ENCODE measurements around the gene SEC23IP.
"Not testable (repeated sequence)": the region's sequence is repeated elsewhere in the genome, so short reads cannot be mapped to it uniquely, and the experiment has no call there.

SEC23IP gene

DNA sequence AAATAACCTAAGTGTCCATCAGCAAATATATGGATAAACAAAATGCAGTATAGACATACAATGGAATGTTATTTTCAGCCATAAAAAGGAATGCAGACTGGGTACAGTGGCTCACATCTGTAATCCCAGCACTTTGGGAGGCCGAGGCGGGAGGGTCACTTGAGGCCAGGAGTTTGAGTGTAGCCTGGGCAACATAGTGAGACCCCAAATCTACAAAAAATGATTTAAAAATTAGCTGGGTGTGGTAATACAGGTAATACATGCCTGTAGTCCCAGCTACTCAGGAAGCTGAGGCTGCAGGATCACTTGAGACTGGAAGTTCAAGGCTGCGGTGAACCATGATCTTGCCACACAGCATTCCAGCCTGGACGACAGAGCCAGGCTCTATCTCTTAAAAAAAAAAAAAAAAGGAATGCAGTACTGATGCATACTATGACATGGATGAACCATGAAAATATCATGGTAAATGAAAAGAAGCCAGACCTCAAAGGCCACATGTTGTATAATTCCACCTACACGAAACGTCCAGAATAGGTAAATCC lies 26.8 kb upstream of the SEC23IP start:
- DNase-seq (ENCODE audit: low spot score), result no peak
- in situ Hi-C loops (cut with MboI; ENCODE audit: low sequenced_read_pairs, unreplicated experiment), result no loop called here
- TF ChIP-seq, protein P1, sequence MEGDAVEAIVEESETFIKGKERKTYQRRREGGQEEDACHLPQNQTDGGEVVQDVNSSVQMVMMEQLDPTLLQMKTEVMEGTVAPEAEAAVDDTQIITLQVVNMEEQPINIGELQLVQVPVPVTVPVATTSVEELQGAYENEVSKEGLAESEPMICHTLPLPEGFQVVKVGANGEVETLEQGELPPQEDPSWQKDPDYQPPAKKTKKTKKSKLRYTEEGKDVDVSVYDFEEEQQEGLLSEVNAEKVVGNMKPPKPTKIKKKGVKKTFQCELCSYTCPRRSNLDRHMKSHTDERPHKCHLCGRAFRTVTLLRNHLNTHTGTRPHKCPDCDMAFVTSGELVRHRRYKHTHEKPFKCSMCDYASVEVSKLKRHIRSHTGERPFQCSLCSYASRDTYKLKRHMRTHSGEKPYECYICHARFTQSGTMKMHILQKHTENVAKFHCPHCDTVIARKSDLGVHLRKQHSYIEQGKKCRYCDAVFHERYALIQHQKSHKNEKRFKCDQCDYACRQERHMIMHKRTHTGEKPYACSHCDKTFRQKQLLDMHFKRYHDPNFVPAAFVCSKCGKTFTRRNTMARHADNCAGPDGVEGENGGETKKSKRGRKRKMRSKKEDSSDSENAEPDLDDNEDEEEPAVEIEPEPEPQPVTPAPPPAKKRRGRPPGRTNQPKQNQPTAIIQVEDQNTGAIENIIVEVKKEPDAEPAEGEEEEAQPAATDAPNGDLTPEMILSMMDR (IDR thresholded peaks at IDR 0.05; ENCODE audit: borderline replicate concordance, control extremely low read depth, extremely low read depth, insufficient read depth, missing control alignments), result no peak

DNA sequence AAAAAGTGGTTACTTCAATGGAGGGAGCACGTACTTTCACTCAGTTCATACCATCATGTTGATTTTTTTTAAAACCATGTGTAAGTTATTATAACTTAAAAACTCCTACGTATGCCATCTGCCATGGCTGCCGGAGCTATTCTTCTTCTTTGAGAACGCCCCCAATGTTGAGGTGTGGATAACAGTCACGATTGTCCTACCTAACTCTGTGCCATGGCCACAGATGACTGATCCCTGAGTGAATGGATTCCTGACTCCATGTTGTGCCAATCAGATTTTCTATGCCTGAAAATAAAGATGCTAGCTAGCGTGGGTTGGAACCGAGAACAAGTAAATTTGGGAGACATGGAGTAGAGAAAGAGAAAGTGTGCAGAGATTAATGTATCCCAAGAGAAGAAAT lies 25.2 kb upstream of the SEC23IP start:
- TF ChIP-seq, protein P1 (IDR thresholded peaks at IDR 0.05; ENCODE audit: borderline replicate concordance, control extremely low read depth, extremely low read depth, insufficient read depth, missing control alignments), result no peak
- no peak for DNase-seq (ENCODE audit: low spot score)
- in situ Hi-C loops (cut with MboI; ENCODE audit: low sequenced_read_pairs, unreplicated experiment), result no loop called here

DNA sequence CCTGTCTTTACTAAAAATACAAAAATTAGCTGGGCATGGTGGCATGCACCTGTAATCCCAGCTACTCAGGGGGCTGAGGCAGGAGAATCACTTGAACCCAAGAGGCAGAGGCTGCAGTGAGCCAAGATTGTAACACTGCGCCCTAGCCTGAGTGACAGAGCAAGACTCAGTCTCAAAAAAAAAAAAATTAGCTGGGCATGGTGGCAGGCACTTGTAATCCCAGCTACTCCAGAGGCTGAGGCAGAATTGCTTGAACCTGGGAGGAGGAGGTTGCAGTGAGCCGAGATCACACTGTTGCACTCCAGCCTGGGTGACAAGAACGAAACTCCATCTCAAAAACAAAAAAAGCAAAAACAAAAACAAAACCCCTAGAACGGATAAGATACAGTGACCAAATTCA lies 23.1 kb upstream of the SEC23IP start:
- in situ Hi-C loops (cut with MboI; ENCODE audit: low sequenced_read_pairs, unreplicated experiment); DNase-seq (ENCODE audit: low spot score): not testable (repeated sequence)

DNA sequence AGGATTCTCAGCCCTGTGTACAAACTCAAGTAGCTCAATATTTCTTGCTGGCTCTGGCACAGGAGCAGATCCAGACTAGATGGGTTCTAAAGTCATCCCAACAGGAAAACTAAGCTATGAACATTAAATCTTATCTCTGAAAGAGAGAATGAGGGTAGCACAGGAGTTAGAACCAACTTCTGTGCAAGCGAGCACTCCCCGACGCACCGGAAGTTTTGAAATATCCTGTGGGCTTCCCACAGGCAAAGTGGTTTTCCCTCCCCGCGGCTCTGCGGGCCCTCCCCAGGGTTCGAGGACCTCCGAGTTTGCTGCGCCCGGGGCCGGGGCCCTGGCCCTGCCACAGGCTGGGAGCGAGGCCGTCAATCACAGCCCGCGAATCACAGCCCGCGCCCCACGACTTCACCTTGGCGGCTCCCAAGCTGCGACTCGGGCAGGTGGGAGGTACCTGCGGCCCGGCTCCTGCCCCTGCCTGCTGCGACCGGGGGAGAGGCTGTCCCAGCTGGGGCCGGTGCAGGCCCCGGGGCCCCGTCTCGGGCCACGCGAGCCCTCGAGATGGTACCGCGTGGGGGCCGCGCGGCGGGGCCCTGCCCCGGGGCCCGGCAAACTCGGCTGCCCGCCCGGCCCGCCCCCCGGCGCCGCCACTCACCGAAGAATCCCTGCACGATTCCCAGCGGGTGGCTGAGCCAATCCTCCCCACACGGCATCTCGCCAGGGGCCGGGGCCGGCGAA lies 20.5 kb upstream of the SEC23IP start:
- peak; percentile 70 for DNase-seq (ENCODE audit: low spot score)
- in situ Hi-C loops (cut with MboI; ENCODE audit: low sequenced_read_pairs, unreplicated experiment), result no loop called here
- TF ChIP-seq, protein P1 (IDR thresholded peaks at IDR 0.05; ENCODE audit: borderline replicate concordance, control extremely low read depth, extremely low read depth, insufficient read depth, missing control alignments), result no peak

DNA sequence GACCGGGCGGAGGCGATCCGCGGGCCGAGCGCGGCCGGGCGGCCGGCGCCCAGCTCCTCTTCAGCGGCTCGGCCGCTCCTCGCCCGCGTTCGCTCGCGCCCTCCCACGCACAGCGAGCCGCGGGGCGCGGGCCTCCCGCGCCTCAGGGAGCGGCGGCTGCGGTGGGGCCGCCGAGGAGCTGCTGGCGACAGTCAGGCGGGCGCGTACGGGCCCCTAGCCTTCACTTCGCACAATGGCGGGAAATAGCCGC lies 20.0 kb upstream of the SEC23IP start, which contains the start of gene MCMBP:
MCMBP (minus strand) TSS at position 234 of the 250 bp plus-strand sequence. CDS start 259 bp downstream, outside the sequence.
- TF ChIP-seq, protein P1 (IDR thresholded peaks at IDR 0.05; ENCODE audit: borderline replicate concordance, control extremely low read depth, extremely low read depth, insufficient read depth, missing control alignments), result no peak
- no peak for DNase-seq (ENCODE audit: low spot score)
- in situ Hi-C loops (cut with MboI; ENCODE audit: low sequenced_read_pairs, unreplicated experiment), result no loop called here

DNA sequence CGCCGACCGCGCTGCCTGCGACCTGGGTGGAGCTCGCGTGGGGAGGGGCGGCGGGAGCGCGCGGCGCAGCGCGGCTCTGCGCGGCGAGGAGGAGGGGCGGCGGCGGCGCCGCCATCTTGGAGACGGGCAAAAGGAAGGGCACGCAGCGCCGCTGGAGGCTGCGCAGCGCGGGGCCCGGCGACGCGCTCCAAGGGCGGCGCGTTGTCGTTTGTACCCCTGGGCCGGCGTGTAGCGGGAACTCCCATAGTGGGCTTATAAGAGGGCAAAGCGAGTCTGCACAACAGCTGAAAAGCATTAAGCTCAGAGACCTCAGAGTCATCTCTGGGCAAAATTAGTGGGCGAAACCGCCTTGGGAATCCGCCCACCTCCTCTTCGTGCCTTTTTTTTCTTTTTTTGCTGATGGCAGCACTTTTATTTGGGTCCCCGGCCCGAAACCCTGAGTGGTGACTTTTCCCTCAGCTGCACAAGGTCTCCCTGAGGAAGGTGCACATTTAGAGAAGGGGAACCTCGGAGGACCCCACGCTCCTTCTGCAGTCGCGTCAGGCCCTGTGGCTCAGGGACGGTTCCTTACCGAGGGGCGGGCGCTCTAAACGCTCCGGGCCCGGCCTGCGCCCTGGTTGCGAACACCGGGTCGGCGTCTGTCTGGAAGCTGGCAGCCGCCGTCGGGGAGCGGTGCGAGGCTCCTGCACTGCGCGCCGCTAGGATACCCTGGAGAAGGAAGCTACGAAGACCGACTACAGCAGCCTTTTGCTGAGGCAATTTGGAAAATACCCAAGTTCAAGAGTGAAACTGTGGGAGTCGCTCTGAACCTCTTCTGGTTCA lies 19.5 kb upstream of the SEC23IP start:
- in situ Hi-C loops (cut with MboI; ENCODE audit: low sequenced_read_pairs, unreplicated experiment), result no loop called here
- DNase-seq (ENCODE audit: low spot score), result peak; percentile 91
- TF ChIP-seq, protein P1 (IDR thresholded peaks at IDR 0.05; ENCODE audit: borderline replicate concordance, control extremely low read depth, extremely low read depth, insufficient read depth, missing control alignments), result no peak

DNA sequence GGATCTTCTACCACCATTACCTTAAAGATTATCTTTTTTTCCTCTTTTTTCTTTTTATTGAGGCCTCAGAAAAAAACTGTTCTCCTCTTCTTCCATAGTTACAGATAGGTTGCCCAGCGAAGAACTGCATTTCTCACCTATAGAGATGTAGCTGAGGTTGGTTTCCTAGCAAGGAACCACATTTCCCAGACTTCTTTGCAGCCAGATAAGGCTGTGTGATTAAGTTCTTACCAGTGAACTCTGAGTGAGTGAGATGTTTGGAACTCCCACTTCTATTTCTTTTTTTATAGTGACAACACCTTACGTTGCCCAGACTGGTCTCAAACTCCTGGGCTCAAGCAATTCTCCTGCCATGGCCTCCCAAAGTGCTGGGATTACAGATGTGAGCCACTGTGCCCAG lies 14.0 kb upstream of the SEC23IP start:
- in situ Hi-C loops (cut with MboI; ENCODE audit: low sequenced_read_pairs, unreplicated experiment), result no loop called here
- no peak for DNase-seq (ENCODE audit: low spot score)
- TF ChIP-seq, protein P1 (IDR thresholded peaks at IDR 0.05; ENCODE audit: borderline replicate concordance, control extremely low read depth, extremely low read depth, insufficient read depth, missing control alignments), result no peak

DNA sequence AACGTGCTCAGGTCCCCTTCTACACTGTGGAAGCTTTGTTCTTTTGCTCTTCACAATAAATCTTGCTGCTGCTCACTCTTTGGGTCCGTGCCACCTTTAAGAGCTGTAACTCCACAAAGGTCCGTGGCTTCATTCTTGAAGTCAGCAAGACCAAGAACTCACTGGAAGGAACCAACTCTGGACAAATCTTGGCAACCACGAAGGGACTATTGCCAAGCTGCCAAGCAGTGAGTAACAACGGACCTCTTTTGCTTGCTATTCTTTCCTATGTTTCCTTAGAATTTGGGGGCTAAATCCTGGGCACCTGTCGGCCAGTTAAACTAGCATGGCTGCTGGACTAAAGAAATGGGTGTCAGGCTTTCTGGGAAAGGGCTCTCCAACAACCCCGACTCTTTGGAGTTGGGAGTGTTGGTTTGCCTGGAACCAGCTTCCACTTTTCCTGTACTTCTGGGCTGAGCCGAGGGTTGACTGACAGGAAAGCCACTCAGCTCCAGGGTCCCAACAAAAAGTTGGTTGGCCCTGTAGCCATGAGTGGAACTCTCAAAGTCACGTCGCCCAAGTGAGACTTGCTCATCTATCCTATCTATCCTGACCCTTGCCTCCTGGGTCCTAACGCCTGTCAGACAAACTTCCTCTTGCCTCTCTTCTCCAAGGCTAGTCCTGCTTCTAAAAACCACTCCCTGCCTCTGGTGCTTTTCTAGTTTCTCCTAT lies 8.5 kb upstream of the SEC23IP start:
- in situ Hi-C loops (cut with MboI; ENCODE audit: low sequenced_read_pairs, unreplicated experiment); DNase-seq (ENCODE audit: low spot score): not testable (repeated sequence)

DNA sequence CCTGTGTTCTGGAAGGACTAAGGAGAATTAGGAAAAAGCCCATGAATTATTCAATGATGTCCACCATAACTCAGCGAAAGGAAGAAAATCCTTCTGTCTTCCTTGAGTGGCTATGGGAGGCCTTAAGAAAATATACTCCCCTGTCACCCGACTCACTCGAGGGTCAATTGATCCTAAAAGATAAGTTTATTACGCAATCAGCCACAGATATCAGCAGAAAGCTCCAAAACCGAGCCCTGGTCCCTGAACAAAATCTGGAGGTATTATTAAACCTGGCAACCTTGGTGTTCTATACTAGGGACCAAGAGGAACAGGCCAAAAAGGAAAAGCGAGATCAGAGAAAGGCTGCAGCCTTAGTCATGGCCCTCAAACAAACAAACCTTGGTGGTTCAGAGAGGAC lies 6.5 kb upstream of the SEC23IP start:
- in situ Hi-C loops (cut with MboI; ENCODE audit: low sequenced_read_pairs, unreplicated experiment); DNase-seq (ENCODE audit: low spot score): not testable (repeated sequence)

DNA sequence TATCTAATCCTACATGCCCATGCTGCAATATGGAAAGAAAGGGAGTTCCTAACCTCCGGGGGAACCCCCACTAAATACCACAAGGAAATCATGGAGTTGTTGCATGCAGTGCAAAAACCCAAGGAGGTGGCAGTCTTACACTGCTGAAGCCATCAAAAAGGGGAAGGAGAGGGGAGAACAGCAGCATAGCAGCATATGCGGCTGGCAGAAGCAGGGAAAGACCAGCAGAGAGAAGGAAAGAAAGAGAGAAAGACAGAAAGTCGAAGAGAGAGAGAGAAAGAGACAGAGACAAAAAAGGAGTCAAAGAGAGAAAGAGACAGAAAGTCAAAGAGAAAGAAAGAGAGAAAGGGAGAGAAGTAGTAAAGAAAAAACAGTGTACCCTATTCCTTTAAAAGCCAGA lies 3.8 kb upstream of the SEC23IP start:
- DNase-seq (ENCODE audit: low spot score); in situ Hi-C loops (cut with MboI; ENCODE audit: low sequenced_read_pairs, unreplicated experiment): not testable (repeated sequence)

All from GM13976 (cell line).